Osteoblast (primary cell): ENCODE data around the gene UTP14A. TPM values are rescaled to one million over a fixed set of nuclear protein-coding genes. Genes with fewer than 3 reads are reported as not detected.
A peak's percentile ranks its signal among the peaks of the same experiment; 100 is the strongest.

Experiments
- DNase-seq: peaks from one replicate; pipeline ENCODE4 v3.0.0; 2011; ENCODE audit warnings: low spot score, mixed read lengths; ENCODE audit not compliant: insufficient read length; ENCODE audit errors: missing footprints
- H2AFZ ChIP-seq: 2 replicates; pipeline ENCODE4 v1.6.0; 2011; ENCODE audit warnings: mild to moderate bottlenecking, low read length
- H3K27ac ChIP-seq: 2 replicates; pipeline ENCODE4 v1.5.1; 2011; ENCODE audit warnings: mild to moderate bottlenecking, low read depth, low read length, moderate library complexity
- H3K27me3 ChIP-seq: 2 replicates; pipeline ENCODE4 v1.6.0; 2012; ENCODE audit warnings: mild to moderate bottlenecking, control low read depth, inconsistent platforms, low read length, moderate library complexity; ENCODE audit not compliant: insufficient read depth
- H3K36me3 ChIP-seq: 2 replicates; pipeline ENCODE4 v1.5.1; 2011; ENCODE audit warnings: mild to moderate bottlenecking, low read length, control low read depth, moderate library complexity; ENCODE audit not compliant: insufficient read depth
- H3K4me1 ChIP-seq: 2 replicates; pipeline ENCODE4 v1.5.1; 2011; ENCODE audit warnings: mild to moderate bottlenecking, low read length, control low read depth, moderate library complexity; ENCODE audit not compliant: insufficient read depth
- H3K4me2 ChIP-seq: 2 replicates; pipeline ENCODE4 v1.6.0; 2011; ENCODE audit warnings: mild to moderate bottlenecking, low read length; ENCODE audit not compliant: insufficient read depth
- H3K4me3 ChIP-seq: fragments of 200-600 bp; sonication (generic); 3 replicates; pipeline ENCODE4 v1.5.1; 2012; ENCODE audit warnings: mild to moderate bottlenecking, low read length, inconsistent platforms; ENCODE audit not compliant: insufficient read depth
- H3K79me2 ChIP-seq: 2 replicates; pipeline ENCODE4 v1.6.0; 2012; ENCODE audit warnings: mild to moderate bottlenecking, low read length, control low read depth, inconsistent platforms; ENCODE audit not compliant: insufficient read depth
- H3K9me3 ChIP-seq: 2 replicates; pipeline ENCODE4 v1.5.1; 2011; ENCODE audit warnings: low read depth, low read length, control low read depth
- H4K20me1 ChIP-seq: 2 replicates; pipeline ENCODE4 v1.6.0; 2012; ENCODE audit warnings: mild to moderate bottlenecking, low read length, control low read depth; ENCODE audit not compliant: insufficient read depth
- total RNA-seq: library from RNA; depleted of rRNA; stranded (reverse); fragments of >200 nt; gene quantifications from 2 replicates; pipeline ENCODE4 v1.2.3, GENCODE V29; 2012
- TF ChIP-seq, protein P1 (sequence below): IDR thresholded peaks from 2 replicates; pipeline ENCODE4 v1.5.1; 2011; ENCODE audit warnings: mild to moderate bottlenecking, low read depth, low read length, moderate library complexity; ENCODE audit errors: extremely low read depth

The UTP14A gene
- total RNA-seq, 1 donor = 19.9 TPM

DNA sequence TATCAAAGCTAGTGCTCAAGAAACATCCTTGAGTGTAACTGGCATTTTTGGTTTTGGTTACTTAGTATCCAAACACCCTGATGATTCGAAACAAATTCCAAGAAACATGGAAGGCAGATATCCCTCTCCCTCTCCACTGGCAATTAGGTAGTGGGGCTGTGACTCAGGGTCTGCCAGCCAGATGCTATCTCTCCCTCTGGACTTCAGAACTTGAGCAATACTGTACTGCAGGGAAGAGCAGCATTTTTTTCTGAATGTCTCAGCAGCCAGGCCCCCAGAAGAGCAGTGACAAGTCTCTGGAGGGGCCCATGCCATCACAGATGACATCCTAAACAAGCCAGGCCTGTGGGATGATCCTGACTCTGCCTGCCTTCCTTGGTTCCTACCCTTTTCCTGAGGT lies 39.2 kb downstream of the UTP14A start:
- H2AFZ ChIP-seq = no peak overlapping the region
- no peaks in the 10 kb centered on the region for H4K20me1 ChIP-seq
- TF ChIP-seq, protein P1, sequence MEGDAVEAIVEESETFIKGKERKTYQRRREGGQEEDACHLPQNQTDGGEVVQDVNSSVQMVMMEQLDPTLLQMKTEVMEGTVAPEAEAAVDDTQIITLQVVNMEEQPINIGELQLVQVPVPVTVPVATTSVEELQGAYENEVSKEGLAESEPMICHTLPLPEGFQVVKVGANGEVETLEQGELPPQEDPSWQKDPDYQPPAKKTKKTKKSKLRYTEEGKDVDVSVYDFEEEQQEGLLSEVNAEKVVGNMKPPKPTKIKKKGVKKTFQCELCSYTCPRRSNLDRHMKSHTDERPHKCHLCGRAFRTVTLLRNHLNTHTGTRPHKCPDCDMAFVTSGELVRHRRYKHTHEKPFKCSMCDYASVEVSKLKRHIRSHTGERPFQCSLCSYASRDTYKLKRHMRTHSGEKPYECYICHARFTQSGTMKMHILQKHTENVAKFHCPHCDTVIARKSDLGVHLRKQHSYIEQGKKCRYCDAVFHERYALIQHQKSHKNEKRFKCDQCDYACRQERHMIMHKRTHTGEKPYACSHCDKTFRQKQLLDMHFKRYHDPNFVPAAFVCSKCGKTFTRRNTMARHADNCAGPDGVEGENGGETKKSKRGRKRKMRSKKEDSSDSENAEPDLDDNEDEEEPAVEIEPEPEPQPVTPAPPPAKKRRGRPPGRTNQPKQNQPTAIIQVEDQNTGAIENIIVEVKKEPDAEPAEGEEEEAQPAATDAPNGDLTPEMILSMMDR = no peak
- no peaks in the 10 kb centered on the region for H3K9me3 ChIP-seq
- H3K27me3 ChIP-seq = peaks cover 4% of the 10 kb centered on the region
- H3K4me3 ChIP-seq = no peak overlapping the region
- H3K79me2 ChIP-seq = no peaks in the 10 kb centered on the region
- no peaks in the 10 kb centered on the region for H3K4me1 ChIP-seq
- H3K4me2 ChIP-seq = no peak overlapping the region
- no peaks in the 10 kb centered on the region for H3K36me3 ChIP-seq
- no peak overlapping the region for H3K27ac ChIP-seq
- DNase-seq = peak; percentile 65

DNA sequence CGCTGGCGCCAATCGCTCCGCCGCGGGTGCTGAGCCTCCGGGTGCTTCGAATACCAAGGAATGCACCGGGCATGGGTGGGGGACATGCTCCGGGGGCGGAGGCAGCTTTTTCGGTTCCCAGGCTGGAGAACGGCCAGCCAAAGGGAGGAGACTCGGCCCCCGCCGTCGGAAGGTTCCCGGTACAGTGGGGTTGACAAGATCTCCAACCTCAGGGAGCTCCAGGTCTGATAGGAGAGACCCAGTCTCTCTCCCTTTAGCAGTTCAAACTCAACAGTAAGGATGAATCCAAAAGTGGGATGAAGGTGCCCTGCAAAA lies 47.3 kb downstream of the UTP14A start:
- TF ChIP-seq, protein P1 = no peak
- Histone ChIP-seq H3K27ac (no peak overlapping the region), H2AFZ (no peak overlapping the region), H3K79me2 (no peaks in the 10 kb centered on the region), H3K4me3 (peak overlapping the region; percentile 65), H3K4me1 (peaks cover 3% of the 10 kb centered on the region), H3K4me2 (peak overlapping the region; percentile 76), H3K36me3 (no peaks in the 10 kb centered on the region), H3K9me3 (no peaks in the 10 kb centered on the region), H3K27me3 (peaks cover 3% of the 10 kb centered on the region), H4K20me1 (no peaks in the 10 kb centered on the region)
- no peak for DNase-seq

DNA sequence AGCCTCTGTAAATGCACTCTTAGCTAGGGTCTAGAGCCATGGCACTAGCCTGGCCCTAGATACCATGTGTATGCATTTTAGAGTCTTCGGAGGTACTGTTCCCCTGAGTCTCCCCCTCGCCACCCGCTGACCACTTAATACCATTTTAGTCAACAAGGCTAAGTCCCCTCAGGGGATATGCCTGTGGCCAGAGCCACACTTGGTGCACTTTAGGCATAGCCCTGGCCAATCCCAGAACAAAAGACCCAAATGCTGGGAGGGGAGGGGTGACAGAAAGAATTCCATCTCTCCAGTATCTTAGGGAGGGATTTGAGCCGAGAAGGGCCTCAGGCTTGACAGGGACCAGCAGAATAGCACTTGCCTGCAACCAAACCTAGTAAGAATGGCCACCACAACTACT lies 47.9 kb downstream of the UTP14A start:
- Histone ChIP-seq H3K4me3 (no peak overlapping the region), H3K27ac (no peak overlapping the region), H3K79me2 (no peaks in the 10 kb centered on the region), H3K9me3 (no peaks in the 10 kb centered on the region), H4K20me1 (no peaks in the 10 kb centered on the region), H3K36me3 (no peaks in the 10 kb centered on the region), H3K27me3 (peaks cover 3% of the 10 kb centered on the region), H2AFZ (no peak overlapping the region), H3K4me2 (no peak overlapping the region), H3K4me1 (peaks cover 3% of the 10 kb centered on the region)
- DNase-seq = no peak
- TF ChIP-seq, protein P1 = no peak

DNA sequence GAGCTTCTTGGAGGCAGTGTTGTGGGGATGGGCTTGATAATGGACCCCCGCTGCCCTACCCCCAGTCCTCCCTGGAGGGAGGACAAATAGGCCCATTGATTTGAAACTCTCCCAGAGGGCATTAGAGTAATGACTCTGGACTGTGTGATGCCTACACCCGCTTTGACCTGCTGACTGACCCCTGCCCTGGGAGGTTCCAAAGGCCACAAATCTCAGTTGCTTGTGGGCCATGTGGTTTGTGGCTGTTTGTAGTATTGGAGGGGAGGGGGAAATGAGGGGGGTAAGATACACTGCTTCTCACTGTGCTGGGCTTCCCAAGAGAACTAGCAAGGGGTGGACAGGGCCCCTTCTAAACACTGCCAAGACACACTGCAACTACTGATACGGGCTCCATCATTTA lies 48.8 kb downstream of the UTP14A start:
- TF ChIP-seq, protein P1 = no peak
- Histone ChIP-seq H3K36me3 (no peaks in the 10 kb centered on the region), H3K4me3 (no peak overlapping the region), H3K4me1 (peaks cover 3% of the 10 kb centered on the region), H3K4me2 (no peak overlapping the region), H3K9me3 (no peaks in the 10 kb centered on the region), H4K20me1 (no peaks in the 10 kb centered on the region), H3K27ac (no peak overlapping the region), H3K27me3 (peaks cover 3% of the 10 kb centered on the region), H3K79me2 (no peaks in the 10 kb centered on the region), H2AFZ (no peak overlapping the region)
- no peak for DNase-seq
